Measurements from ENCODE around the gene SLX4IP. TPM values are rescaled to one million over a fixed set of nuclear protein-coding genes. Genes with fewer than 3 reads are reported as not detected.

The SLX4IP gene
- total and polyA plus RNA-seq, 2 of the 13 experiments (the other 11 are each of a cell fraction or from before 2014, with no cell fraction given): 3.6 to 7.3 TPM

DNA sequence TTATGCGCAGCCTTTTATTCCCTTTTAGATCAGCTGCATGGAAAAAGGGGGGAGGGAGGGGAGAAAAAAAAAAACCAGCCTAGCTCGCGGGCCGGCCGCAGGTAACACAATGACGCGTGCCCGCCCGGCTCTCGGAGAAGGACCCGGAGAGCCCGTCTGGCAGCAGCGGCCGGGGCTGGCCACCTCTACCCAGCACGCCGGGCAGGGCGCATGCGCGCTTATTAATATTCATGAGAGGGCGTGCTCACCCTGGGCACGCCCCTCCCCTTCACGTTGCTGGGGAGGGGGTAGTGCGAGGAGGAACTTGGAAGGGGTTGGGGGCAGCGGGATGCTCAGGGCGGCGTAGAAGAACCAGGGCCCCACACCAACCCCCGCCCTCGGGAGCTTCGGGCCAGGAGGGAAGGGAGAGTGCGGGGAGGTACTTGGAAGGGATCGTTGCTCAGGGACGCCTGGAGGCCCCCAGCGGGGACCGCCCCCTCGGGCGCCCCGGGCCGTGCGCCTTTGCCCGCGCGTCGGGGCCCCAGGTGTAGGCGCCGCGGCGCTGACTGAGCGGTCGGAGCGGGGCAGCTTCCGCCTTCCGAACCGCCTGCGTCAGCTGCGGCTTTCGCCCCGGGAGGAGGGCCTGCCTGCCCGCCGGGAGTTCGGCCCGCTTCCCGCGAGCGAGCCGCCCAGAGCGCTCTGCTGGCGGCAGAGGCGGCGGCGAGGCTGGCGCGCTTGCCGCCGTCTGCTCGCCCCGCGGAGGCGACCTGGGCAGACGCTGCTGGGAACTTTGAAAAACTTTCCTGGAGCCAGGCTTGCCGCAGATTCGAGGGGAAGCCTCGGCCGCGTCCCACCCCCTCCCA is 239.0 kb downstream of the SLX4IP start, which contains the start of gene JAG1 (continued):
- no peak for TF ChIP-seq ZNF30 (CRISPR knock-in tag; IDR thresholded peaks at IDR 0.05)
- no peak for TF ChIP-seq ZNF562 (CRISPR knock-in tag; IDR thresholded peaks at IDR 0.05; ENCODE audit: borderline replicate concordance)
- TF ChIP-seq, protein P1, sequence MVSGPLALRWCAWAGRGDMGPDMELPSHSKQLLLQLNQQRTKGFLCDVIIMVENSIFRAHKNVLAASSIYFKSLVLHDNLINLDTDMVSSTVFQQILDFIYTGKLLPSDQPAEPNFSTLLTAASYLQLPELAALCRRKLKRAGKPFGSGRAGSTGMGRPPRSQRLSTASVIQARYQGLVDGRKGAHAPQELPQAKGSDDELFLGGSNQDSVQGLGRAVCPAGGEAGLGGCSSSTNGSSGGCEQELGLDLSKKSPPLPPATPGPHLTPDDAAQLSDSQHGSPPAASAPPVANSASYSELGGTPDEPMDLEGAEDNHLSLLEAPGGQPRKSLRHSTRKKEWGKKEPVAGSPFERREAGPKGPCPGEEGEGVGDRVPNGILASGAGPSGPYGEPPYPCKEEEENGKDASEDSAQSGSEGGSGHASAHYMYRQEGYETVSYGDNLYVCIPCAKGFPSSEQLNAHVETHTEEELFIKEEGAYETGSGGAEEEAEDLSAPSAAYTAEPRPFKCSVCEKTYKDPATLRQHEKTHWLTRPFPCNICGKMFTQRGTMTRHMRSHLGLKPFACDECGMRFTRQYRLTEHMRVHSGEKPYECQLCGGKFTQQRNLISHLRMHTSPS (CRISPR knock-in tag; IDR thresholded peaks at IDR 0.05; ENCODE audit: low read depth): no peak
- TF ChIP-seq SYNCRIP (IDR thresholded peaks at IDR 0.05; ENCODE audit: insufficient read depth, low read depth, low read length): no peak
- peak; percentile 23 for TF ChIP-seq FOXA3 (CRISPR knock-in tag; IDR thresholded peaks at IDR 0.05)
- peak; percentile 87 for TF ChIP-seq ARNTL (CRISPR knock-in tag; IDR thresholded peaks at IDR 0.05)
- TF ChIP-seq HOXA3 (CRISPR knock-in tag; IDR thresholded peaks at IDR 0.05): peak; percentile 62; the same call in 1 of the 2 replicates
- TF ChIP-seq, protein P2, sequence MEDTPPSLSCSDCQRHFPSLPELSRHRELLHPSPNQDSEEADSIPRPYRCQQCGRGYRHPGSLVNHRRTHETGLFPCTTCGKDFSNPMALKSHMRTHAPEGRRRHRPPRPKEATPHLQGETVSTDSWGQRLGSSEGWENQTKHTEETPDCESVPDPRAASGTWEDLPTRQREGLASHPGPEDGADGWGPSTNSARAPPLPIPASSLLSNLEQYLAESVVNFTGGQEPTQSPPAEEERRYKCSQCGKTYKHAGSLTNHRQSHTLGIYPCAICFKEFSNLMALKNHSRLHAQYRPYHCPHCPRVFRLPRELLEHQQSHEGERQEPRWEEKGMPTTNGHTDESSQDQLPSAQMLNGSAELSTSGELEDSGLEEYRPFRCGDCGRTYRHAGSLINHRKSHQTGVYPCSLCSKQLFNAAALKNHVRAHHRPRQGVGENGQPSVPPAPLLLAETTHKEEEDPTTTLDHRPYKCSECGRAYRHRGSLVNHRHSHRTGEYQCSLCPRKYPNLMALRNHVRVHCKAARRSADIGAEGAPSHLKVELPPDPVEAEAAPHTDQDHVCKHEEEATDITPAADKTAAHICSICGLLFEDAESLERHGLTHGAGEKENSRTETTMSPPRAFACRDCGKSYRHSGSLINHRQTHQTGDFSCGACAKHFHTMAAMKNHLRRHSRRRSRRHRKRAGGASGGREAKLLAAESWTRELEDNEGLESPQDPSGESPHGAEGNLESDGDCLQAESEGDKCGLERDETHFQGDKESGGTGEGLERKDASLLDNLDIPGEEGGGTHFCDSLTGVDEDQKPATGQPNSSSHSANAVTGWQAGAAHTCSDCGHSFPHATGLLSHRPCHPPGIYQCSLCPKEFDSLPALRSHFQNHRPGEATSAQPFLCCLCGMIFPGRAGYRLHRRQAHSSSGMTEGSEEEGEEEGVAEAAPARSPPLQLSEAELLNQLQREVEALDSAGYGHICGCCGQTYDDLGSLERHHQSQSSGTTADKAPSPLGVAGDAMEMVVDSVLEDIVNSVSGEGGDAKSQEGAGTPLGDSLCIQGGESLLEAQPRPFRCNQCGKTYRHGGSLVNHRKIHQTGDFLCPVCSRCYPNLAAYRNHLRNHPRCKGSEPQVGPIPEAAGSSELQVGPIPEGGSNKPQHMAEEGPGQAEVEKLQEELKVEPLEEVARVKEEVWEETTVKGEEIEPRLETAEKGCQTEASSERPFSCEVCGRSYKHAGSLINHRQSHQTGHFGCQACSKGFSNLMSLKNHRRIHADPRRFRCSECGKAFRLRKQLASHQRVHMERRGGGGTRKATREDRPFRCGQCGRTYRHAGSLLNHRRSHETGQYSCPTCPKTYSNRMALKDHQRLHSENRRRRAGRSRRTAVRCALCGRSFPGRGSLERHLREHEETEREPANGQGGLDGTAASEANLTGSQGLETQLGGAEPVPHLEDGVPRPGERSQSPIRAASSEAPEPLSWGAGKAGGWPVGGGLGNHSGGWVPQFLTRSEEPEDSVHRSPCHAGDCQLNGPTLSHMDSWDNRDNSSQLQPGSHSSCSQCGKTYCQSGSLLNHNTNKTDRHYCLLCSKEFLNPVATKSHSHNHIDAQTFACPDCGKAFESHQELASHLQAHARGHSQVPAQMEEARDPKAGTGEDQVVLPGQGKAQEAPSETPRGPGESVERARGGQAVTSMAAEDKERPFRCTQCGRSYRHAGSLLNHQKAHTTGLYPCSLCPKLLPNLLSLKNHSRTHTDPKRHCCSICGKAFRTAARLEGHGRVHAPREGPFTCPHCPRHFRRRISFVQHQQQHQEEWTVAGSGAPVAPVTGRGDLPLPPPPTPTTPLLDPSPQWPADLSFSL (CRISPR knock-in tag; IDR thresholded peaks at IDR 0.05): no peak
- peak; percentile 95 for TF ChIP-seq MED8 (CRISPR knock-in tag; IDR thresholded peaks at IDR 0.05; ENCODE audit: insufficient replicate concordance)
- TF ChIP-seq FLYWCH1 (CRISPR knock-in tag; IDR thresholded peaks at IDR 0.05): 0 out of 2 replicates have a peak, but pooled peaks have one; percentile 69
- TF ChIP-seq POLR2G (IDR thresholded peaks at IDR 0.05; ENCODE audit: low read depth, low read length): peak; percentile 100
- peak; percentile 93; the same call in 1 of the 2 replicates for TF ChIP-seq ZNF333 (CRISPR knock-in tag; IDR thresholded peaks at IDR 0.05; ENCODE audit: borderline replicate concordance)
- TF ChIP-seq ZNF777 (CRISPR knock-in tag; IDR thresholded peaks at IDR 0.05): peak; percentile 100
- TF ChIP-seq XBP1 (CRISPR knock-in tag; IDR thresholded peaks at IDR 0.05): peak; percentile 83; the same call in 1 of the 2 replicates
- no peak for TF ChIP-seq KDM5A (IDR thresholded peaks at IDR 0.05; ENCODE audit: borderline replicate concordance, low read length)
- TF ChIP-seq CHCHD3 (CRISPR knock-in tag; IDR thresholded peaks at IDR 0.05): peak; percentile 25
- TF ChIP-seq, protein P3, sequence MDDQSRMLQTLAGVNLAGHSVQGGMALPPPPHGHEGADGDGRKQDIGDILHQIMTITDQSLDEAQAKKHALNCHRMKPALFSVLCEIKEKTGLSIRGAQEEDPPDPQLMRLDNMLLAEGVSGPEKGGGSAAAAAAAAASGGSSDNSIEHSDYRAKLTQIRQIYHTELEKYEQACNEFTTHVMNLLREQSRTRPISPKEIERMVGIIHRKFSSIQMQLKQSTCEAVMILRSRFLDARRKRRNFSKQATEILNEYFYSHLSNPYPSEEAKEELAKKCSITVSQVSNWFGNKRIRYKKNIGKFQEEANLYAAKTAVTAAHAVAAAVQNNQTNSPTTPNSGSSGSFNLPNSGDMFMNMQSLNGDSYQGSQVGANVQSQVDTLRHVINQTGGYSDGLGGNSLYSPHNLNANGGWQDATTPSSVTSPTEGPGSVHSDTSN (CRISPR knock-in tag; IDR thresholded peaks at IDR 0.05; ENCODE audit: borderline replicate concordance): peak; percentile 68; the same call in 1 of the 2 replicates
- TF ChIP-seq RAD21 (CRISPR knock-in tag; IDR thresholded peaks at IDR 0.05): peak; percentile 66
- TF ChIP-seq ZNF552 (CRISPR knock-in tag; IDR thresholded peaks at IDR 0.05; ENCODE audit: borderline replicate concordance): peak; percentile 44; the same call in 1 of the 2 replicates
- TF ChIP-seq TRIM24 (CRISPR knock-in tag; IDR thresholded peaks at IDR 0.05): 0 out of 2 replicates have a peak, but pooled peaks have one; percentile 11
